HepG2 (cell line): ENCODE results near the gene LRRC28. TPM values are rescaled to one million over a fixed set of nuclear protein-coding genes. Genes with fewer than 3 reads are reported as not detected.

Experiments used
- ATAC-seq: fragments of 200-7000 bp; cut with Tn5 transposase; 3 replicates; pipeline ENCODE4 v1.9.1; 2020; ENCODE audit warnings: mild to moderate bottlenecking, moderate library complexity
- BruUV-seq: library from RNA; stranded (reverse); fragments of 400-500 nt; replicated peaks from 2 replicates; lab custom pipeline; 2021; lab: Mats Ljungman, UMichigan
- CTCF ChIA-PET: fragments of 300-600 bp; formaldehyde crosslinking; extraction: SDS; loops from one replicate; lab custom pipeline; 2021; ENCODE audit warnings: low total read pairs, inconsistent platforms, low intra/inter-chr PET ratio; lab: Yijun Ruan, JAX
- POLR2A ChIA-PET: fragments of 350-600 bp; sonication (Branson Sonifier 250); formaldehyde crosslinking; loops from one replicate; lab custom pipeline; 2020; ENCODE audit warnings: antibody characterized with exemption, inconsistent platforms; lab: Yijun Ruan, JAX
- DNase-seq: peaks from one replicate; pipeline ENCODE4 v3.0.0-alpha.2; 2015; ENCODE audit warnings: low spot score
- FAIRE-seq: peaks from 3 replicates; lab custom pipeline; 2011; peaks lifted over from hg19 to GRCh38; lab: Jason Lieb, UNC
- H2AFZ ChIP-seq: one replicate; pipeline ENCODE4 v1.6.1; 2011; ENCODE audit warnings: low read length, inconsistent platforms
- H3K27ac ChIP-seq: fragments of 300-600 bp; 3 replicates; pipeline ENCODE4 v1.8.0; 2011; ENCODE audit warnings: mixed run types, mild to moderate bottlenecking, mixed read lengths, low read length, inconsistent platforms; ENCODE audit not compliant: insufficient read depth; ENCODE audit errors: extremely low read length
- H3K27me3 ChIP-seq, 2 experiments: fragments of 200-600 bp in 1 of 2; 2 replicates in 1 of 2; 3 replicates in 1 of 2; pipeline versions ENCODE4 v1.6.0 to v1.8.0; 2011; ENCODE audit warnings: low read length in 2 of 2, mild to moderate bottlenecking in 2 of 2, moderate library complexity in 2 of 2, inconsistent platforms in 1 of 2; ENCODE audit not compliant: insufficient read depth in 2 of 2, control insufficient read depth in 1 of 2
- H3K36me3 ChIP-seq, 2 experiments: fragments of 200-600 bp in 1 of 2; replicated peaks in 1 of 2; 2 replicates in 1 of 2; 3 replicates in 1 of 2; pipeline versions ENCODE4 v1.5.1 to v1.8.0; 2011; ENCODE audit warnings: low read length in 2 of 2, inconsistent platforms in 1 of 2; ENCODE audit not compliant: insufficient read depth in 2 of 2, control insufficient read depth in 1 of 2
- H3K4me1 ChIP-seq: 2 replicates; pipeline ENCODE4 v1.5.1; 2012; ENCODE audit warnings: low read length, inconsistent platforms; ENCODE audit not compliant: insufficient read depth
- H3K4me2 ChIP-seq: 2 replicates; pipeline ENCODE4 v1.6.0; 2011; ENCODE audit warnings: low read depth, low read length, inconsistent platforms
- H3K4me3 ChIP-seq, 3 experiments: fragments of 200-600 bp in 1 of 3; sonication (generic), shearing (Covaris generic) in 1 of 3; replicated peaks in 1 of 3; 2 replicates each; pipeline ENCODE4 v1.5.1; 2011 to 2016; ENCODE audit warnings: low read length in 3 of 3, inconsistent platforms in 2 of 3, low read depth in 2 of 3, mild to moderate bottlenecking in 2 of 3, control low read depth in 1 of 3, mixed read lengths in 1 of 3; ENCODE audit not compliant: insufficient read depth in 1 of 3
- H3K79me2 ChIP-seq: one replicate; pipeline ENCODE4 v1.6.1; 2011; ENCODE audit warnings: low read length, inconsistent platforms; ENCODE audit not compliant: insufficient read depth
- H3K9ac ChIP-seq: 2 replicates; pipeline ENCODE4 v1.6.0; 2011; ENCODE audit warnings: mild to moderate bottlenecking, low read depth, low read length, inconsistent platforms; ENCODE audit not compliant: insufficient read depth
- H3K9me3 ChIP-seq: 2 replicates; pipeline ENCODE4 v1.5.1; 2012; ENCODE audit warnings: mild to moderate bottlenecking, low read length
- H4K20me1 ChIP-seq: 2 replicates; pipeline ENCODE4 v1.6.0; 2011; ENCODE audit warnings: inconsistent platforms, mild to moderate bottlenecking, low read length, moderate library complexity; ENCODE audit not compliant: insufficient read depth
- CEBPB ChIP-seq: IDR thresholded peaks from 2 replicates; pipeline ENCODE4 v1.6.1; 2011; ENCODE audit warnings: low read depth, low read length, improper control_type of control experiment, borderline replicate concordance
- CHD4 ChIP-seq: fragments of 200-600 bp; sonication (generic); IDR thresholded peaks from 2 replicates; pipeline ENCODE4 v1.7.0; 2017; ENCODE audit warnings: mild to moderate bottlenecking, low read length, borderline replicate concordance
- GZF1 ChIP-seq: sonication (generic); formaldehyde crosslinking; IDR thresholded peaks from 2 replicates; pipeline ENCODE4 v1.5.1; 2020; ENCODE audit warnings: mild to moderate bottlenecking, missing genetic modification reagents
- HDAC2 ChIP-seq: sonication (generic); formaldehyde crosslinking; IDR thresholded peaks from 2 replicates; pipeline ENCODE4 v1.4.0; 2020; ENCODE audit warnings: missing genetic modification reagents
- HOXA3 ChIP-seq: sonication (generic); formaldehyde crosslinking; IDR thresholded peaks from 2 replicates; pipeline ENCODE4 v1.5.0; 2020; ENCODE audit warnings: missing genetic modification reagents
- MAFF ChIP-seq: IDR thresholded peaks from 2 replicates; pipeline ENCODE4 v1.6.1; 2011; ENCODE audit warnings: low read depth, low read length, improper control_type of control experiment
- PCBP1 ChIP-seq: fragments of 200-400 bp; formaldehyde crosslinking; IDR thresholded peaks from 2 replicates; pipeline ENCODE4 v1.6.1; 2017; ENCODE audit warnings: mild to moderate bottlenecking, low read depth, low read length, borderline replicate concordance
- RCOR2 ChIP-seq: IDR thresholded peaks from 2 replicates; pipeline ENCODE4 v1.6.1; 2016; ENCODE audit warnings: missing biosample characterization, missing genetic modification reagents
- TARDBP ChIP-seq: sonication (generic); formaldehyde crosslinking; IDR thresholded peaks from 2 replicates; pipeline ENCODE4 v1.8.0; 2022; ENCODE audit warnings: mild to moderate bottlenecking, missing genetic modification reagents
- TFDP1 ChIP-seq: IDR thresholded peaks from 2 replicates; pipeline ENCODE4 v1.6.1; 2016; ENCODE audit warnings: missing compliant biosample characterization, missing genetic modification reagents, borderline replicate concordance
- XRCC5 ChIP-seq: fragments of 200-400 bp; formaldehyde crosslinking; optimal IDR thresholded peaks from 2 replicates; pipeline ENCODE3; 2017; ENCODE audit warnings: mild to moderate bottlenecking, low read length
- ZNF234 ChIP-seq: sonication (generic); formaldehyde crosslinking; conservative IDR thresholded peaks from 2 replicates; pipeline ENCODE4 v1.5.1; 2020; ENCODE audit warnings: mild to moderate bottlenecking, missing genetic modification reagents
- ZNF333 ChIP-seq: sonication (generic); formaldehyde crosslinking; IDR thresholded peaks from 2 replicates; pipeline ENCODE4 v1.4.0; 2020; ENCODE audit warnings: mild to moderate bottlenecking, missing genetic modification reagents, borderline replicate concordance
- ZNF766 ChIP-seq: sonication (generic); formaldehyde crosslinking; IDR thresholded peaks from 2 replicates; pipeline ENCODE4 v1.5.0; 2020; ENCODE audit warnings: missing genetic modification reagents, borderline replicate concordance
- ZNF879 ChIP-seq: sonication (generic); formaldehyde crosslinking; IDR thresholded peaks from 2 replicates; pipeline ENCODE4 v1.8.1; 2023; ENCODE audit warnings: missing genetic modification reagents
- WGBS: methylation state at CpG from one replicate; pipeline ENCODE4 v1.1.6; 2017; ENCODE audit warnings: low lambda C conversion rate; 5-methylcytosine and 5-hydroxymethylcytosine counted together
- in situ Hi-C: cut with HindIII; loops from 2 replicates; pipeline ENCODE4 v1.10.0; 2017; ENCODE audit warnings: low pct_unique_long_range_greater_than_20kb; ENCODE audit not compliant: extremely low pct_ligation_motif_present
- intact Hi-C: fragments of 100-400 bp; cut with micrococcal nuclease; formaldehyde crosslinking; loops from one replicate; pipeline ENCODE4 v1.10.0; 2022; ENCODE audit not compliant: unreplicated experiment
- polyA plus RNA-seq, 8 experiments: library from polyadenylated mRNA; depleted of rRNA in 3 of 8; stranded (reverse) in 7 of 8; unstranded in 1 of 8; fragments of >200 nt; fragmentation: Illumina TruSeq in 4 of 8; extraction: Trizol in 4 of 8; gene quantifications; 2 replicates each; pipeline versions ENCODE4 v1.2.1 to v1.2.3, GENCODE V29; 2011 to 2016; ENCODE audit warnings: low read depth in 4 of 8, missing spikeins in 1 of 8, mixed read lengths in 1 of 8; ENCODE audit not compliant: insufficient read depth in 1 of 8
- total RNA-seq, 5 experiments: library from RNA; depleted of rRNA; stranded (reverse); fragments of >200 nt; fragmentation: Illumina TruSeq; extraction: Trizol; gene quantifications; 2 replicates each; pipeline ENCODE4 v1.2.3, GENCODE V29; 2016; ENCODE audit warnings: low read depth in 1 of 5
- TF ChIP-seq, protein P1 (sequence below): sonication (generic); formaldehyde crosslinking; IDR thresholded peaks from 2 replicates; pipeline ENCODE4 v1.4.0; 2020; ENCODE audit warnings: missing genetic modification reagents, borderline replicate concordance

LRRC28 gene
- total and polyA plus RNA-seq, 2 of the 13 experiments (the other 11 are each of a cell fraction or from before 2014, with no cell fraction given): 17.5 to 21.3 TPM

GRCh38 chr15:99279827-99280226, 28.5 kb downstream of the LRRC28 start:
- FAIRE-seq (no peak), DNase-seq (no peak), ATAC-seq (no peak)
- H3K9me3 ChIP-seq: no peaks in the 10 kb centered on the region
- no peak overlapping the region for H3K9ac ChIP-seq
- H3K79me2 ChIP-seq: no peaks in the 10 kb centered on the region
- POLR2A ChIA-PET: interaction anchor here (1.1 kb wide), 1 partner anchor 453 kb away, joined by 3 read pairs; the partner anchor contains the start of gene LYSMD4
- no peaks in the 10 kb centered on the region for H4K20me1 ChIP-seq
- H3K27ac ChIP-seq: no peak overlapping the region
- in situ Hi-C loops (no loop called here), intact Hi-C loops (no loop called here)
- H3K4me1 ChIP-seq: peaks cover 7% of the 10 kb centered on the region; the same call in 1 of the 2 replicates
- H3K36me3 ChIP-seq: no peaks in the 10 kb centered on the region
- CTCF ChIA-PET: no interaction called here
- H2AFZ ChIP-seq: no peak overlapping the region
- 97% methylated on average over 3 of the region's 3 CpGs for WGBS
- H3K27me3 ChIP-seq: no peaks in the 10 kb centered on the region
- TF ChIP-seq ZNF234 (CRISPR knock-in tag) (no peak), HOXA3 (CRISPR knock-in tag) (no peak), PCBP1 (no peak), TFDP1 (no peak), RCOR2 (CRISPR knock-in tag) (no peak), GZF1 (CRISPR knock-in tag) (no peak), XRCC5 (no peak), MAFF (no peak), TARDBP (CRISPR knock-in tag) (no peak), CEBPB (no peak), ZNF879 (no peak), ZNF333 (CRISPR knock-in tag) (no peak), ZNF766 (CRISPR knock-in tag) (no peak), CHD4 (no peak), HDAC2 (no peak)
- TF ChIP-seq, protein P1, sequence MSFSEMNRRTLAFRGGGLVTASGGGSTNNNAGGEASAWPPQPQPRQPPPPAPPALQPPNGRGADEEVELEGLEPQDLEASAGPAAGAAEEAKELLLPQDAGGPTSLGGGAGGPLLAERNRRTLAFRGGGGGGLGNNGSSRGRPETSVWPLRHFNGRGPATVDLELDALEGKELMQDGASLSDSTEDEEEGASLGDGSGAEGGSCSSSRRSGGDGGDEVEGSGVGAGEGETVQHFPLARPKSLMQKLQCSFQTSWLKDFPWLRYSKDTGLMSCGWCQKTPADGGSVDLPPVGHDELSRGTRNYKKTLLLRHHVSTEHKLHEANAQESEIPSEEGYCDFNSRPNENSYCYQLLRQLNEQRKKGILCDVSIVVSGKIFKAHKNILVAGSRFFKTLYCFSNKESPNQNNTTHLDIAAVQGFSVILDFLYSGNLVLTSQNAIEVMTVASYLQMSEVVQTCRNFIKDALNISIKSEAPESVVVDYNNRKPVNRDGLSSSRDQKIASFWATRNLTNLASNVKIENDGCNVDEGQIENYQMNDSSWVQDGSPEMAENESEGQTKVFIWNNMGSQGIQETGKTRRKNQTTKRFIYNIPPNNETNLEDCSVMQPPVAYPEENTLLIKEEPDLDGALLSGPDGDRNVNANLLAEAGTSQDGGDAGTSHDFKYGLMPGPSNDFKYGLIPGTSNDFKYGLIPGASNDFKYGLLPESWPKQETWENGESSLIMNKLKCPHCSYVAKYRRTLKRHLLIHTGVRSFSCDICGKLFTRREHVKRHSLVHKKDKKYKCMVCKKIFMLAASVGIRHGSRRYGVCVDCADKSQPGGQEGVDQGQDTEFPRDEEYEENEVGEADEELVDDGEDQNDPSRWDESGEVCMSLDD (CRISPR knock-in tag): no peak
- H3K4me2 ChIP-seq: no peak overlapping the region
- no TSS peak for BruUV-seq
- H3K4me3 ChIP-seq: no peak overlapping the region
